Esophagus (tissue), 2 donors: ENCODE results near the gene MTA3. TPM values are rescaled to one million over a fixed set of nuclear protein-coding genes. Genes with fewer than 3 reads are reported as not detected.

Source experiments
- H3K27ac ChIP-seq, 2 donors: one replicate each; pipeline ENCODE4 v1.5.1; 2013; ENCODE audit warnings: low read depth in 2 of 2, mild to moderate bottlenecking in 2 of 2, inconsistent platforms in 1 of 2, low read length in 1 of 2, moderate library complexity in 1 of 2
- H3K27me3 ChIP-seq, 2 donors: one replicate each; pipeline ENCODE4 v1.6.1; 2013; ENCODE audit warnings: low read length in 2 of 2, control low read depth in 1 of 2, mild to moderate bottlenecking in 1 of 2; ENCODE audit not compliant: insufficient read depth in 2 of 2, control insufficient read depth in 1 of 2
- H3K36me3 ChIP-seq, 2 donors: one replicate each; pipeline ENCODE4 v1.6.1; 2013; ENCODE audit warnings: low read length in 1 of 2; ENCODE audit not compliant: control insufficient read depth in 2 of 2, insufficient read depth in 2 of 2
- H3K4me1 ChIP-seq, 2 donors: one replicate each; pipeline ENCODE4 v1.6.1; 2013; ENCODE audit warnings: low read length in 1 of 2; ENCODE audit not compliant: control insufficient read depth in 2 of 2, insufficient read depth in 2 of 2
- H3K4me3 ChIP-seq, 2 donors: one replicate each; pipeline ENCODE4 v1.5.1; 2013; ENCODE audit warnings: low read length in 2 of 2, mild to moderate bottlenecking in 2 of 2, low read depth in 1 of 2, moderate library complexity in 1 of 2
- H3K9me3 ChIP-seq, 2 donors: one replicate each; pipeline ENCODE4 v1.6.1; 2013; ENCODE audit warnings: mild to moderate bottlenecking in 2 of 2, low read depth in 1 of 2, low read length in 1 of 2, moderate library complexity in 1 of 2; ENCODE audit not compliant: control insufficient read depth in 2 of 2, insufficient read depth in 1 of 2
- WGBS, 2 donors: extraction: QIAGEN DNeasy Blood & Tissue Kit; methylation state at CpG; one replicate each; pipeline ENCODE4 v1.1.7; 2013; 5-methylcytosine and 5-hydroxymethylcytosine counted together
- polyA plus RNA-seq, 2 donors: library from polyadenylated mRNA; stranded (reverse); fragments of 200-250 nt; gene quantifications; one replicate each; pipeline ENCODE4 v1.2.3, GENCODE V29; 2013
- donor health status: healthy with polysubstance abuse.
- donor health status: Bipolar disorder and iron deficiency.

MTA3 gene
- polyA plus RNA-seq, 2 donors, result 31.7 to 55.3 TPM

DNA sequence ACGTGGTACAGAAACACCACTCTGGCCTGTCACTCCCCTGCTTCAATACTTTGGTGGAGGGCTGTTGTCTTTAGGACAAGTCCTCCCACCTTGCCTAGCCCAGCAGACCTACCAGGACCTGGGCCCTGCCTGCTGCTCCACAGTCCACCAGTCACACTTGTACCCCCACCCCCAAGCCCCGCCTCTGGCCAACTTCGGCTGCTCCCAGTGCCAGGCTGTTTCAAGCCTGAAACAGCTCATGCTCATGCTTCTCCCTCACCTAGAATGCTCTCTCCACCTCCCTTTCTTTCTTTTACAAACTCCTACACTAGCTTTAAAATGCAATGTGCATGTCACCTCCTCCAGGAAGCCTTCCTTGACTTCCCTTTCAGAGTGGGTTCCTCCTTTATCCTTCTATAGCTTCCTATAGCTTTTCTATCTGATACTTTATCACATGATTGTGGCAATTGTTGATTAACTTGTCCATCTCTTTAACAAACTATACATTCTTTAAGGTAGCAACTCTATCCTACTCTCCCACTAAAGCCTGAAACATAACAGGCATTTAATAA lies 200.3 kb downstream of the MTA3 start:
- Histone ChIP-seq H3K27ac (no peak overlapping the region), H3K4me3 (no peak overlapping the region), H3K9me3 (no peaks in the 10 kb centered on the region), H3K27me3 (no peaks in the 10 kb centered on the region), H3K4me1 (no peaks in the 10 kb centered on the region), H3K36me3 (peaks cover 0 to 2% of the 10 kb centered on the region in 2 donors)
- 57 to 66% methylated on average over 3 of the region's 3 CpGs for WGBS, 2 donors

DNA sequence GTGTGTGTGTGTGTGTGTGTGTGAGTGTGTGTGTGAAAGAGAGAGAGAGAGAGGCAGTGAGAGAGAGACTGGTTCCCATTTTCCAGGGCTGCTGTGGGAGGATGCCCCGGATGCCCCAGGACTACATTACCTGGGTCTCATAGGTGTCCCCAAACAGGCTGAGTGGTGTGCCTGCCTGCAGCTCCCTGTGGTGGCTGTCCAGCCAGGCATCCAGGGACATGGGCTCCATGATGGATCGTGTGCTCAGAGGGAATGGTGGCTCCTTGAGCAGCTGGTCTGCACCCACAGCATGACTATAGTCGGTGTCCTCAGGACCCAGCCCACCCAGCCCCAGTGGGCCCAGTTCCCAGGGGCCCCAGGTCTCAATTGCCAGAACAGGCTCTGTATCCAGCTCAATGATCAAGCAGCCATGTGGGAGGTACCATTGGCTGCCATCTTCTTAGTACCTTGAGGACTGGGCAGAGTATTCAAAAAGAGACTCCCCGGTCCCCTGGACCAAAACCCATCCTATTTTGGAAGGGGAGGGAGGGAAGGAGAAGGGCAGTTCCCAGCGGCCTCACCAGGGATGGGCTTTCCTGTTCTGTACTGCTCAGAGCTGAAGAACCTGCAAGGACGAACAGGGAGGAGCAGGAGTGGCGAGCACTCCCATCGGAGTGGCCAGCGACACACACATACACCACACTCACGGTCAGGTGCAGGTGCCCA lies 201.3 kb downstream of the MTA3 start:
- 96% methylated on average over 10 of the region's 10 CpGs for WGBS, 2 donors
- Histone ChIP-seq H3K4me1 (no peaks in the 10 kb centered on the region), H3K4me3 (no peak overlapping the region), H3K27me3 (no peaks in the 10 kb centered on the region), H3K36me3 (peaks cover 0 to 2% of the 10 kb centered on the region in 2 donors), H3K27ac (no peak overlapping the region), H3K9me3 (no peaks in the 10 kb centered on the region)

DNA sequence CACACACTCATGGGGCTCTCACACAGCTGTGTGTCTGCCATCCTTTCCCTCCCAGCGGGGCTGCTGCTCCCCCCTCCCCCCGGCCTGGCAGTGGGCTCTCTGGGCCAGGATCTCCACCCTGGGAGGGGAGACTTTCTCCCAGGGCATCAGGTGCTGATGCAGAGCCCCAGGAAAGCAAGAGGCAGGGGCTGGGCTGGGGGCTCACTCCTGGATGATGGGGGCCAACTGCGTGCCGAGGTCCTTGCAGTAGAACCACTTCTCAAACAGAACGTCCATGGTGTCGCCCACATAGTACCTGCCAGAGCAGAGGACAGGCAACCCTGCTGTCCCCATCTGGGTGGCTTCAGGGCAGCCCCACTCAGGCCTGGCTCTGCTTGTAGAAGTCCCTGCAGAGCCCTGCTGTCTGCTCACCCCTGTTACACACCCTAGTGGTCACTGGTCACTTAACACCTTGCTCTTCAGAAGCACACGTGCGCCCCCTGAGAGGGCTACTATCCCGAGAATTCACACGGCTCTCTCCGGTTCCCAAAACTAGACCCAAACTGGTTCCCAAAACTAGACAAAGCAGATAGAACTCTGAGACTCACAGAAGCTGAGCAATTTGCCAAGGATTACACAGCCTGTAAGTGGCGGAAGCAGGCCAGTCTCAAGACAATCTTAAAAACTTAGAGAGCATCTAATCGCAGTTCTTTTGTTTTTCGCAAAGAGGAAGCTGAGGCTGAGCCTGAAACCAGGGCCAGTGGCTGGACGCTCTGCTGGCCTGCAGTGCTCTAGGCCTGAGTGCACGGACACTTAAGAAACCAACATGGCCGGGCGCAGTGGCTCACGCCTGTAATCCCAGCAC lies 202.1 kb downstream of the MTA3 start:
- Histone ChIP-seq H3K9me3 (no peaks in the 10 kb centered on the region), H3K4me3 (no peak overlapping the region)
- WGBS, 2 donors, result 81 to 85% methylated on average over 19 of the region's 19 CpGs

DNA sequence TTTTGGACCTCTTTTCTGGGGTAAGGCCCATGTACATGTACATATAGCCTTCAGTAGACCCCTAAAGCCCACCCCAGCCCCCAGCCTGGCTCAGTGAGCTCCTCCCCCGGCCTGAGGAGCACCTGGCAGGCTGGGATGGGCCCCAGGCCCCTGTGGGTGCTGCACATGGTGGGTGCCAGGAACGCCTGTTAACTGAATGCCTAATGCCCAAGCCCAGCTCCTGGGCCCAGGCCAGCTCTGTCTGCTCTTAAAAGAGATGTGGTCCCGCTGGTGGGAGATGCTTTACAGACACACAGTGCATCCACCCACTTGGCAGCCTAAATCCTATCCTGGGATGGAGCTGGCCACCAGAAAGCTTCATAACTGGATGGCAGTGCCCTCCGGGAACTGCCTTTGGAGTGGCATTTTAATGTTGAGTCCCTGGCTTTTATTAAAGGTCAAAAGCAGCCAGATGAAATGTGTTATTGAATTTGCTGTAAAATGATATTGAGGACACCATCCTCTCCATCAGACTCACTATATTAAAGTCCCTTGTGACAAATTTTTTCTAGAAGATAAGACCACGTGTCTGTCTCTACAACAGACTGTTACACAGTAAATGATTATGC lies 203.2 kb downstream of the MTA3 start:
- WGBS, 2 donors, result 89% methylated on average over 5 of the region's 5 CpGs
- no peaks in the 10 kb centered on the region for H3K27me3 ChIP-seq
- H3K27ac ChIP-seq, result no peak overlapping the region

More for the DNA sequence above, 202.1 kb downstream of the MTA3 start:
- Histone ChIP-seq H3K27me3 (no peaks in the 10 kb centered on the region), H3K27ac (no peak overlapping the region), H3K36me3 (peaks cover 0 to 2% of the 10 kb centered on the region in 2 donors), H3K4me1 (no peaks in the 10 kb centered on the region)

DNA sequence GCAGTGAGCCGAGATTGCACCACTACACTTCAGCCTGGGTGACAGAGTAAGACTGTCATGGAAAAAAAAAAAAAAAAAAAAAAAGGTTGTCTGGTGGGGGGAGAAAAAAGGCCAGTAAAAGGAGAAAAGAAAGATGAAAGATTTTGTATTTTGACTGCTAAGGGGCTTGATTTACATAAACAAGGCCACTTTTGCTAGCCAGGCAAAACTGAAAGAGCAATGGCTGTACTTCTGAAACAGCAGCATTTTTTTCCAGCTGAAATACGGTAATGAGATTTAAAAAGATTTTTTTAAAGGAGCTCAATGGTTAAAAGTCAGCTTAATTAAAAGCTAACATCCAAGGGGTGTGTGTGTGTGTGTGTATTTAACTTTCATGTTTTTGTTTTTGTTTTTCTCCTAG lies 206.8 kb downstream of the MTA3 start:
- no peaks in the 10 kb centered on the region for H3K36me3 ChIP-seq
- H3K27ac ChIP-seq, result no peak overlapping the region
- H3K4me1 ChIP-seq, result no peaks in the 10 kb centered on the region
- no peaks in the 10 kb centered on the region for H3K9me3 ChIP-seq
- no peaks in the 10 kb centered on the region for H3K27me3 ChIP-seq
- H3K4me3 ChIP-seq, result no peak overlapping the region
- 66 to 76% methylated on average over 2 of the region's 2 CpGs for WGBS, 2 donors

More for the DNA sequence above, 203.2 kb downstream of the MTA3 start:
- no peak overlapping the region for H3K4me3 ChIP-seq
- peaks cover 0 to 2% of the 10 kb centered on the region in 2 donors for H3K36me3 ChIP-seq
- no peaks in the 10 kb centered on the region for H3K4me1 ChIP-seq
- no peaks in the 10 kb centered on the region for H3K9me3 ChIP-seq

DNA sequence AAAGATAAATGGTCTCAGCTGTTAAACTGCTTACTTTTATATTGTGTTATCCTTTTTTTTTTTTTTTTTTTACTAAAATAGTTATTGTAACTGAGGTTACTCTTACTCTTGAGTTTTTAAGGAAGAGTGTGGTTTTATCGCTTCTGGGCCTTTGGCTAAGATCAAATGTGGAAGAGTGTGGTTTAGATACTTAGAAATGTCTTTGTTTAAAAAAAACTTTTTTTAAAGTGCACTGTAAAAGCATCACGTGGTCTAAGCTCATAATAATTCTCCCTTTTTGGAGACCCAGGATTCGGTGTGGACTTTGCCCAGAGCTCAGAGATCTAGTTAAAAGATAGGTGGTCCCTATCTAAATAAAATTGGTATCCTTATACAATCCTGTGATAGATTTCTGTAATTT lies 207.4 kb downstream of the MTA3 start:
- 70% methylated on average over 3 of the region's 3 CpGs for WGBS, 2 donors
- Histone ChIP-seq H3K9me3 (no peaks in the 10 kb centered on the region), H3K4me3 (no peak overlapping the region), H3K27me3 (no peaks in the 10 kb centered on the region), H3K36me3 (no peaks in the 10 kb centered on the region), H3K4me1 (no peaks in the 10 kb centered on the region), H3K27ac (no peak overlapping the region)

DNA sequence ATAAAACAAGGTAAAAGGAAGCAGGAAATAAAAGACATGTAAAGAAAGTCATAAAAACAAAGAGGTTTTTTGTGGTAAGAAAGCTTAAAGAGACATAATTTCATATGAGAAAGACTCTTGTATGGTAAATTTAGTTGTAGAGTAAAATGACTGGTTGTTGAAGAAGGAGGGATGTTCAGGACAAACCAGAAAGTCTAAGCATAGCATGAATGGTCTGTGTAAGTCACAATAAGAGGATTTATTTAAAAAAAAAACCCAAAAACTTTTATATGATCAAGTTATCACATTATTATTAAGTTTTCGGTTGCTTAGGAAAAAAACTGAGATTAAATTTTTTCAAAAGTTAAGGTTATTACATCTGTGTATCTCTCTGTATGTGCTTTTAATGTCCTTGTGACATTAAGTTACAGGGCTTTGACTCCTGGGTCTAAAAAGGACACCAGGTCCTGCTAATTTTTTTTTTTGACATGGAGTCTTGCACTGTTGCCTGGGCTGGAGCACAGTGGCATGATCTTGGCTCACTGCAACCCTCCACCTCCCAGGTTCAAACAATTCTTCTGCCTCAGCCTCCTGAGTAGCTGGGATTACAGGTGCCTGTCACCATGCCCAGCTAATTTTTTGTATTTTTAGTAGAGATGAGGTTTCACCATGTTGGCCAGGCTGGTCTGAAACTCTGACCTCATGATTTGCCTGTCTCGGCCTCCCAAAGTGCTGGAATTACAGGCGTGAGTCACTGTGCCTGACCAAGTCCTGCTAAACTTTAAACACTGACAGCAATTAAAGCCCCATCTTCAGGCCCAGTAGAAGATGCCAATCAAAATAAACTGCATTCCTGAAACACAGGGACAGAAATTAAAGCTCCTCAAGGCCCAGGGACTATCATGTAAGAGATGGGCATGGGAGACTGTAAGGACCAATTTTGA lies 209.7 kb downstream of the MTA3 start:
- Histone ChIP-seq H3K4me1 (no peaks in the 10 kb centered on the region), H3K4me3 (no peak overlapping the region), H3K27ac (no peak overlapping the region), H3K9me3 (no peaks in the 10 kb centered on the region), H3K36me3 (no peaks in the 10 kb centered on the region), H3K27me3 (no peaks in the 10 kb centered on the region)
- 87 to 89% methylated on average over 3 of the region's 3 CpGs for WGBS, 2 donors

DNA sequence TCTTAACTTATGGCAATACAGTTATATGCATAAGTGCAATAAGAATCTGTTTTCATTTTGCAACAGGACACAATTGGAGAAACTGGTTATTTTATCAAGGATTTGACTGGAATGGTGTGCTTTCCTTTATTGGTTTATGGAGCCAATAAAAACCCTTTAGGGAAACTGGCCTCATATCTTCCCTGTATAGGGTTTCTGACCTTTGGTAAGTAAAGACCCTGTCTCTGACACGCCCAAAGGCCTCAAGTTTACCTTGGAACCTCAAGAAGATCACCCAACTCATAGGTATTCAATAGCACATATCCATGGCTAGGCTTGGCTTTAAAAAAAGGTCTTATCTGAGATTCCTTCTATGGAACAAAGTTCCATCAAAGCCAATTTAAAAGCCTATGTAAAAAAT lies 212.7 kb downstream of the MTA3 start:
- H3K27ac ChIP-seq, result no peak overlapping the region
- H3K27me3 ChIP-seq, result no peaks in the 10 kb centered on the region
- WGBS, 2 donors, result 83 to 93% methylated on average over 1 of the region's 1 CpG

DNA sequence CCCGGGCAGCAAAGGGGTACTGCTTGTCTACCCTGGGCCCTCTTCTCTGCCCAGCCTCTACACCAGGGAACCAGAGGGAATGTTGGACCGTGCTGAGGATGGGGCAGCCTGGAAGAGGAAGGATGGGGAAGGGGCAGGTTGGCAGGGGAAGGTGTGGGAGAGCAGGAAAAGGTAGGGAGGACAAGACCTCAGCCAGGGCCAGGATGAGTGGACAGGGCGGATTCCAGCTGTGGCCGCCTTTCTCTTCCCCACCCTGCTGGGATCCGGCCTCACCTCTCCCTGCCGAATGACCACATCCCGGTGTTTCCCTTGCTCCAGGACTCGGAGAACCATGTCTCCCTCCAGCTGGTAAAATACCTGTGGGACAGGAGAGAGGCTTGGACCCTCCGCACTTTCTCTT lies 215.1 kb downstream of the MTA3 start:
- Histone ChIP-seq H3K27me3 (no peaks in the 10 kb centered on the region), H3K4me1 (peaks cover 0 to 5% of the 10 kb centered on the region in 2 donors), H3K36me3 (no peaks in the 10 kb centered on the region), H3K4me3 (no peak overlapping the region), H3K27ac (no peak overlapping the region), H3K9me3 (no peaks in the 10 kb centered on the region)
- WGBS, 2 donors, result 92% methylated on average over 9 of the region's 9 CpGs

More for the DNA sequence above, 212.7 kb downstream of the MTA3 start:
- H3K36me3 ChIP-seq, result no peaks in the 10 kb centered on the region
- no peaks in the 10 kb centered on the region for H3K9me3 ChIP-seq
- H3K4me1 ChIP-seq, result no peaks in the 10 kb centered on the region
- H3K4me3 ChIP-seq, result no peak overlapping the region
